PFSK-1 (cell line): ENCODE results near the gene SMC3.

Source experiments
- FOXP2 ChIP-seq: optimal IDR thresholded peaks from 2 replicates; pipeline ENCODE3; 2011; ENCODE audit warnings: borderline replicate concordance, control low read depth, inconsistent platforms; ENCODE audit not compliant: insufficient read depth; ENCODE audit errors: extremely low read length, extremely low read depth
- POLR2AphosphoS5 ChIP-seq: IDR thresholded peaks from 2 replicates; pipeline ENCODE4 v1.6.1; 2012; ENCODE audit warnings: low read depth, mild to moderate bottlenecking, control low read depth, low read length, moderate library complexity
- SIN3A ChIP-seq: IDR thresholded peaks from 2 replicates; pipeline ENCODE4 v1.6.1; 2012; ENCODE audit warnings: mild to moderate bottlenecking, low read length, moderate library complexity, borderline replicate concordance; ENCODE audit not compliant: insufficient read depth
- TAF1 ChIP-seq: IDR thresholded peaks from 2 replicates; pipeline ENCODE4 v1.6.1; 2012; ENCODE audit warnings: low read length, control low read depth, borderline replicate concordance; ENCODE audit not compliant: insufficient read depth
- TF ChIP-seq, protein P1 (sequence below), 2 experiments: IDR thresholded peaks; 2 replicates each; pipeline versions ENCODE4 v1.6.1 to v1.8.0; 2011 to 2012; ENCODE audit warnings: low read depth in 2 of 2, low read length in 2 of 2, control low read depth in 1 of 2, inconsistent platforms in 1 of 2, mild to moderate bottlenecking in 1 of 2, moderate library complexity in 1 of 2; ENCODE audit not compliant: insufficient read depth in 1 of 2

Gene SMC3

DNA sequence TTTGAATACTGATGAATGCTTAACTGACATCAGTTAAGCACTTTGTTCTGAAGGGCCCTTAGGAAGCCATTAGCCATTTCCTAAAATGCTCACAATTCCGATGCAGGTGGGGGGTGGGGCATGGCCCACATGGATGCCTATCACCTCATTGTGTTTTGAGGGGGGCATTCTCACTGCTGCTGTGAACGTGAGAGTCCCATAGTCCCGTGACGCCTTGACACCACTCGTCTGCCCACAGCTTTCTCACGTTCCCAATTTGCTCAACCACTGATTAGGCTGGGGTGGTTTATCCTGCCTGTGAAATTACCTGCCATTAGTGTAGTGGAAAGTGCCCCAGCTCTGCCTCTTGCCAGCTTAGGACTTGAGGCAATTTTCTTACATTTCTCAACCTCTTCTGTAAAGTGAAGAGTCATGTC lies 37.9 kb upstream of the SMC3 start:
- TF ChIP-seq FOXP2: no peak
- TF ChIP-seq SIN3A: no peak
- no peak for TF ChIP-seq POLR2AphosphoS5
- TF ChIP-seq, protein P1, sequence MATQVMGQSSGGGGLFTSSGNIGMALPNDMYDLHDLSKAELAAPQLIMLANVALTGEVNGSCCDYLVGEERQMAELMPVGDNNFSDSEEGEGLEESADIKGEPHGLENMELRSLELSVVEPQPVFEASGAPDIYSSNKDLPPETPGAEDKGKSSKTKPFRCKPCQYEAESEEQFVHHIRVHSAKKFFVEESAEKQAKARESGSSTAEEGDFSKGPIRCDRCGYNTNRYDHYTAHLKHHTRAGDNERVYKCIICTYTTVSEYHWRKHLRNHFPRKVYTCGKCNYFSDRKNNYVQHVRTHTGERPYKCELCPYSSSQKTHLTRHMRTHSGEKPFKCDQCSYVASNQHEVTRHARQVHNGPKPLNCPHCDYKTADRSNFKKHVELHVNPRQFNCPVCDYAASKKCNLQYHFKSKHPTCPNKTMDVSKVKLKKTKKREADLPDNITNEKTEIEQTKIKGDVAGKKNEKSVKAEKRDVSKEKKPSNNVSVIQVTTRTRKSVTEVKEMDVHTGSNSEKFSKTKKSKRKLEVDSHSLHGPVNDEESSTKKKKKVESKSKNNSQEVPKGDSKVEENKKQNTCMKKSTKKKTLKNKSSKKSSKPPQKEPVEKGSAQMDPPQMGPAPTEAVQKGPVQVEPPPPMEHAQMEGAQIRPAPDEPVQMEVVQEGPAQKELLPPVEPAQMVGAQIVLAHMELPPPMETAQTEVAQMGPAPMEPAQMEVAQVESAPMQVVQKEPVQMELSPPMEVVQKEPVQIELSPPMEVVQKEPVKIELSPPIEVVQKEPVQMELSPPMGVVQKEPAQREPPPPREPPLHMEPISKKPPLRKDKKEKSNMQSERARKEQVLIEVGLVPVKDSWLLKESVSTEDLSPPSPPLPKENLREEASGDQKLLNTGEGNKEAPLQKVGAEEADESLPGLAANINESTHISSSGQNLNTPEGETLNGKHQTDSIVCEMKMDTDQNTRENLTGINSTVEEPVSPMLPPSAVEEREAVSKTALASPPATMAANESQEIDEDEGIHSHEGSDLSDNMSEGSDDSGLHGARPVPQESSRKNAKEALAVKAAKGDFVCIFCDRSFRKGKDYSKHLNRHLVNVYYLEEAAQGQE (IDR thresholded peaks at IDR 0.05; ENCODE audit: insufficient read depth in 1 of 2, low read depth in 2 of 2, low read length in 2 of 2): no peak
- no peak for TF ChIP-seq TAF1

DNA sequence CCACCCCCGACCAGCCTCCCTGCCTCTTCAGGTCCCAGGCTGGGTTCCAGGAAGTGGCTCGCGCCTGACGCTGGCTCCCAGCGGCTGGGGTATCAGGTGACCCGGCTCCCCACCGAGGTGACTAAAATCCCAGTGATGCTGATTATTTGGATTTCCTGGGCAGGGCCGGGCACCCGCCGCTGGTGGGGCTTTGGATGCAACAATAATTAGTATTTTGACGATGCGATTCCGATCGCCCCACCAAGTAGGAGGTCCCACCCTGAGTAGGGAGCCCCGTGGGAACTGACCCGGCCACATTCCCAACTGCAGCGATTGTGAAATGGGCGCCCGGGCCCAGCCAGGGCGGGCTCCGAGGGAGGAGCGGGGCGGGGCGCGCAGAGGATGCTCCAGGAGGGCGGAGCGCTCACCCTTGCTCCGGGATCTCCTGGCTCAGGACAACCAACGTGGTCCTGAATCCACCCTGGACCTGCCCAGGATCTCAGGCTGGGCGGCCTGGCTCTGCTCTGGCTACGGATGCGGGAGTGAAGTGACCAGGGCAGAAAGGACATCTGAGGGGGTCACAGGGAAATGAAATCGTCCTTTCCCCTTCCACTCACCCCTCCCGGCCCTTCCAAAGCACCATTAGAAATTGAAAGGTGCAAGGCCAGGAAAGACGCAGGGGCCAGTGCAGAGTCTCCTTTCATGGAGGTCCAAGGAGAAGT lies 37.2 kb upstream of the SMC3 start:
- TF ChIP-seq SIN3A: no peak
- TF ChIP-seq POLR2AphosphoS5: no peak
- TF ChIP-seq TAF1: no peak
- no peak for TF ChIP-seq FOXP2
- TF ChIP-seq, protein P1 (IDR thresholded peaks at IDR 0.05; ENCODE audit: insufficient read depth in 1 of 2, low read depth in 2 of 2, low read length in 2 of 2): no peak

DNA sequence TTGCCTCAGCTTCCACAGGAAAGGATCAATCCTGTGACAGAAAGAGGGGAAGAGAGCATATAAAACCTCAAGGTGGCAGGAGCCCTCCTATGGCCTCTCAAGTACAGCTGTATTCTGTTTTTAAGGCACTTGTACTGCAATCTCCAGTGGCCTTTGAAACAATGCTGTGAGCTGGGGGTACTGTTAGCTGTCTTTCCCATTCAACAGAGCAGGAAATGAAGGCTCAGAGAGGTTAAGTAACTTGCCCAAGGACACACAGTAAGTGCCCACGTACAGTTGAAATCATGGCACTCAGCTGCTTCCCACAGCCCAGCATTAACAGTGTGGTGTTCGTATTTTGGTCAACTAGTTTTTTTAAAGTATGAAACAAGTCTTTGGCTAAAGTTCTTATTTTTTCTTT lies 35.8 kb upstream of the SMC3 start:
- TF ChIP-seq FOXP2: no peak
- TF ChIP-seq SIN3A: no peak
- TF ChIP-seq TAF1: no peak
- TF ChIP-seq, protein P1 (IDR thresholded peaks at IDR 0.05; ENCODE audit: insufficient read depth in 1 of 2, low read depth in 2 of 2, low read length in 2 of 2): no peak
- TF ChIP-seq POLR2AphosphoS5: no peak

DNA sequence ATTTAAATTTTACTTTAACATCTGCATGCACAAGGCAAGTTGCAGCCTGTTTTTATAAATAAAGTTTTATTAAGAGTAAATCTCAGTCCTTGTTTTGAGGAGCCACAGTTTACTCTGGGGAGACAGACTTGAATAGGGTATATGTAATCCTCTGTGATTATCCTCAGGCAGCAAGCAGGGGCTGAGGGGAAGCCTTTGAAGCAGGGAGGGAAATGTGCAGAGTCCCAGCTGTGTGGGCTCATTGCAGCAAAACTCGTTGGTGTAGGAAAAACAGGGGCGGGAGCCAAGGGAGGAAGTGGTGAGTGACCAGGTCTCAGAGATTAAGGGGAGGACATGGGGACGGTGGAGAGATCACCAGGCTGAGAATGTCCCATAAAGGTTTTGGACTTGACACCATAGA lies 34.3 kb upstream of the SMC3 start:
- TF ChIP-seq SIN3A (no peak; the same call in 1 of the 2 replicates), FOXP2 (no peak), POLR2AphosphoS5 (no peak), TAF1 (no peak)
- TF ChIP-seq, protein P1 (IDR thresholded peaks at IDR 0.05; ENCODE audit: insufficient read depth in 1 of 2, low read depth in 2 of 2, low read length in 2 of 2): no peak
